PC-3 (cell line): ENCODE measurements around the gene NUP160.

ENCODE experiments used
- EZH2 ChIP-seq: fragments of 300-600 bp; sonication (generic); IDR thresholded peaks from one replicate; pipeline ENCODE4 v1.6.1; 2017; ENCODE audit warnings: antibody characterized with exemption, mild to moderate bottlenecking, low read length; ENCODE audit not compliant: unreplicated experiment
- EZH2phosphoT487 ChIP-seq: fragments of 300-600 bp; sonication (generic); IDR thresholded peaks from 2 replicates; pipeline ENCODE4 v1.6.1; 2018; ENCODE audit warnings: mild to moderate bottlenecking, antibody characterized with exemption, low read length, borderline replicate concordance
- TF ChIP-seq, protein P1 (sequence below): fragments of 300-600 bp; sonication (generic); conservative IDR thresholded peaks from 2 replicates; pipeline ENCODE4 v1.5.1; 2017; ENCODE audit warnings: antibody characterized with exemption, low read depth, mild to moderate bottlenecking, low read length

DNA sequence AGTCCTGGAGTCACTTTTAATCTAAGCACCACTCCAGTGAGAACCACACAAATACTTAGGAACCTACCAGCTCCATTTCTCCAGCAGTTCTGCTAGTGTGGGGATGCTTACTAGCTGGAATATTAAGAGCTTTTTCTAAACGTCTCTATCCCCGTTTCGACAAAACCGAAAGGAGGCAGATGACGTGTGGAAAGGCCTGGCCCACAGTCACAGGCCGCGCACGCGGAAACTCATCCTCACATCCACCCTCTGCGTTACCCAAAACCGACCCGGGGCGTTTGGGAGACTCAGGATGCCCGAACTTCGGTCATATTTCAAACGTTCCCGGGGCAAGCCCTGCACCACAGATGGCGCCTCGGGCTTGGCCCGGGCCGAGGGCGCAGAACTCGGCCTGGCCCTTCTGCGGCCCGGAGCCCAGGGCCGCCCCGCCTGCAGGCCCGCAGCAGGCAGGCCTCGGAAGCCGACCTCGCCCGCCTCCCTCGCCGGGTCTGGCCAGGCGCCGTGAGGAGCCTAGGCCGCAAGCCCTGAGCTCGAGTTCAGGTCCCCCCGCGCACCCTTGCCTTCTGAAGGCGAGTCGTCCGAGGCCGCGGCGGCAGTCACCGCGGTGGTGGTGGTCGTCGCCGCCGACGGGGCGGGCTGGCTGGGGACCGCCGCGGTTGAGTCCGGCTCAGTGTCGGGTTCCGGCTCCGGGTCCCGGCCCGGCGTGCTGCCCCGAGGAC is 81.5 kb downstream of the NUP160 start:
- TF ChIP-seq, protein P1, sequence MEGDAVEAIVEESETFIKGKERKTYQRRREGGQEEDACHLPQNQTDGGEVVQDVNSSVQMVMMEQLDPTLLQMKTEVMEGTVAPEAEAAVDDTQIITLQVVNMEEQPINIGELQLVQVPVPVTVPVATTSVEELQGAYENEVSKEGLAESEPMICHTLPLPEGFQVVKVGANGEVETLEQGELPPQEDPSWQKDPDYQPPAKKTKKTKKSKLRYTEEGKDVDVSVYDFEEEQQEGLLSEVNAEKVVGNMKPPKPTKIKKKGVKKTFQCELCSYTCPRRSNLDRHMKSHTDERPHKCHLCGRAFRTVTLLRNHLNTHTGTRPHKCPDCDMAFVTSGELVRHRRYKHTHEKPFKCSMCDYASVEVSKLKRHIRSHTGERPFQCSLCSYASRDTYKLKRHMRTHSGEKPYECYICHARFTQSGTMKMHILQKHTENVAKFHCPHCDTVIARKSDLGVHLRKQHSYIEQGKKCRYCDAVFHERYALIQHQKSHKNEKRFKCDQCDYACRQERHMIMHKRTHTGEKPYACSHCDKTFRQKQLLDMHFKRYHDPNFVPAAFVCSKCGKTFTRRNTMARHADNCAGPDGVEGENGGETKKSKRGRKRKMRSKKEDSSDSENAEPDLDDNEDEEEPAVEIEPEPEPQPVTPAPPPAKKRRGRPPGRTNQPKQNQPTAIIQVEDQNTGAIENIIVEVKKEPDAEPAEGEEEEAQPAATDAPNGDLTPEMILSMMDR, result no peak
- TF ChIP-seq EZH2 (no peak), EZH2phosphoT487 (no peak)
